ENCODE data around the gene LSAMP.

Gene LSAMP

DNA sequence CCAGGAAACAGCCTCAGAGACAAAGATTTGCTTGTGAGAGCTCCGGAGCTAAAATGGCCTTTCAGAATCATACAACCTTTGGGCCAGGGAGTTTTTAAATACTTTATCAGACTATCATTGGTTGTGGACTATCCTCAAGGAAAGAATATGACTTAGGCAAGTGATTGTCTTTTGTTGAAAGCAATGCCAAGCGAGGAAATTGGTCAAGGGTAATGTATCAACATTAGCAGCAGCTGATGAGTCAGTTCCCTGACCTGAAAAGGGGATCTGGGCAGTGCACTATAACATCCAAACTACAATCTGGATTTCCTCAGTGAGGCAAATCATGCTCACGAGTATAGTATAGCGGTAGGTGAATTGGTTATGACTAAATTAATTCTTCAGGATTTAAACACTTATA is 303.6 kb downstream of the LSAMP start:
- no peaks in the 10 kb centered on the region for H3K27me3 ChIP-seq (ENCODE audit: control insufficient read depth, insufficient read depth, low read length)
- H3K36me3 ChIP-seq (ENCODE audit: control insufficient read depth, insufficient read depth, low read length), result no peaks in the 10 kb centered on the region
- no peak overlapping the region for H3K4me3 ChIP-seq (ENCODE audit: low read length)
- no peak overlapping the region for H3K9ac ChIP-seq (ENCODE audit: low read length)
- H3K9me3 ChIP-seq (ENCODE audit: control insufficient read depth, low read length), result no peaks in the 10 kb centered on the region
- H3K4me1 ChIP-seq (ENCODE audit: control insufficient read depth, insufficient read depth, low read length), result no peaks in the 10 kb centered on the region

DNA sequence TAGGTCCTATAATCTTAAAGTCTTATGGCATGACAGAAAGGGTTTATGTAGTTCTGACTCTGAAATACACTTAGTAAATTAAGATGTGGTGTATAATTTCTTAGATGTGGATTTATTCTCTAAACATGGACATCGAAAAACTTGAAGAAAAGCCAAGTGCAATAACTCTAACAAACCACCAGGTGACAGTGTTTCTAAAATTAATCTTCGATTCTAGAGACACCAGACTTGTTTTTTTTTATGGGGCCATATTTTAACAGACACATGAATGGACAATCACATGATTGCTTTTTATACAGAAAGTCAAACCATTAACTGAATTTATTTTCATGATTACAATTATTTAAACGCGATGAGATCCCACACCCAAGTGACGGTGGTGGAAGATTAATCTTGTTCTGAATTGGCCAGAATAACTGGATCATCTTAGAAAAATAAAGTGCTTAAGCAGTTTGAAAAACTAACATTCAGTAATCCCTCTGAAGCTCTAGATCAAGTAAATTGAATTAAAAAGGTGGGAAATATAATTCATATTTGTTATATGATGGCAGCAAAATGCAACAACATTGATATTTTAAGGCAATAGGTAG is 305.1 kb downstream of the LSAMP start:
- Histone ChIP-seq H3K9me3 (ENCODE audit: control insufficient read depth, low read length) (no peaks in the 10 kb centered on the region), H3K27me3 (ENCODE audit: control insufficient read depth, insufficient read depth, low read length) (no peaks in the 10 kb centered on the region), H3K4me3 (ENCODE audit: low read length) (no peak overlapping the region), H3K36me3 (ENCODE audit: control insufficient read depth, insufficient read depth, low read length) (no peaks in the 10 kb centered on the region), H3K9ac (ENCODE audit: low read length) (no peak overlapping the region), H3K4me1 (ENCODE audit: control insufficient read depth, insufficient read depth, low read length) (no peaks in the 10 kb centered on the region)

DNA sequence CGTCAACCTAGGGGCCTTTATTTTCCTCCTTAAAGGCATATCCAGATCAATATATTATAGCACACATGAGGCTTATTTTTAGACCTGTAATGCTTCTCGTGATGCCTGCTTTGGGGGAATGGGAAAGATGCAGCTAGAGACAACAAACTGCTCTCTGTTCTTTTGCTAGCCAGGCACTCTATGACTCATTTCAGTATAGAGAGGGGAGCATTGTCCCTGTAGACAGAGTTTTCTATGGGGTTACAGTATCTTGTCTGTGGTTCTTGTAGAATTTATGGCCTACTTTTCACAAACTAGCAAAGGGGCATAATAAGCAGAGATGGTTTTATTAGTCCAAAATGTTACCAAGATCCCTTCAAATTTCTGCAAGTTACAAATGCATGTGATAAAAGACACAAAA is 305.6 kb downstream of the LSAMP start:
- no peaks in the 10 kb centered on the region for H3K27me3 ChIP-seq (ENCODE audit: control insufficient read depth, insufficient read depth, low read length)
- H3K9me3 ChIP-seq (ENCODE audit: control insufficient read depth, low read length), result no peaks in the 10 kb centered on the region
- no peak overlapping the region for H3K9ac ChIP-seq (ENCODE audit: low read length)
- no peak overlapping the region for H3K4me3 ChIP-seq (ENCODE audit: low read length)
- H3K4me1 ChIP-seq (ENCODE audit: control insufficient read depth, insufficient read depth, low read length), result no peaks in the 10 kb centered on the region
- no peaks in the 10 kb centered on the region for H3K36me3 ChIP-seq (ENCODE audit: control insufficient read depth, insufficient read depth, low read length)

DNA sequence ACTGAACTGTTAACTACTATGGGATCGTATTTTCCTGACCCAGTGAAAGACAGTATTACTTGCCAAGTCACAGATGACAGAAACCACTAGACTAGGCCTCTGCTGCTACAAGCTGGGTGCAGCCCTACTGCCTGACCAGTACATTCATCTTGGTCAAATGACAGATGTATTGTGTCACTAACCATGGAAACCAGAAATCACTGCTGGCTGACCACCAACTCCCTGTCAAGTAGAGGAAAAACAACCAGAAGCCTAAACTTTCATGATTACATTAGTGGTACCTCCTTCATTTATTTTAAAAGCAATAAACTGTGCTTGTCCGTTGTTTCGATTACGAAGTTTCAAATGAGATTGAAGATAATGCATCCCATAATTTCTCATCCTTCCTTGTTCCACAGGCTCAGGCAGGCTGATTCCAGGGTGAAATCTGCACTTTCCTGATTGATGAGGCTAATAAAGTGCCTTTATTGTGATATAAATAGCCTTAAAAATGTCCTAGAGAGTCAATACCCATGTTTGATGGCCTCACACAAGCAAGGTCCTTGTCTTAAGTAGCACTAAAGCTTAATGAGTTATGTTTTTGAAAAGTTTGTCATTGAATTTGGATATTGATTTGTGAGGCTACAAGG is 309.7 kb downstream of the LSAMP start:
- no peak overlapping the region for H3K4me3 ChIP-seq (ENCODE audit: low read length)

DNA sequence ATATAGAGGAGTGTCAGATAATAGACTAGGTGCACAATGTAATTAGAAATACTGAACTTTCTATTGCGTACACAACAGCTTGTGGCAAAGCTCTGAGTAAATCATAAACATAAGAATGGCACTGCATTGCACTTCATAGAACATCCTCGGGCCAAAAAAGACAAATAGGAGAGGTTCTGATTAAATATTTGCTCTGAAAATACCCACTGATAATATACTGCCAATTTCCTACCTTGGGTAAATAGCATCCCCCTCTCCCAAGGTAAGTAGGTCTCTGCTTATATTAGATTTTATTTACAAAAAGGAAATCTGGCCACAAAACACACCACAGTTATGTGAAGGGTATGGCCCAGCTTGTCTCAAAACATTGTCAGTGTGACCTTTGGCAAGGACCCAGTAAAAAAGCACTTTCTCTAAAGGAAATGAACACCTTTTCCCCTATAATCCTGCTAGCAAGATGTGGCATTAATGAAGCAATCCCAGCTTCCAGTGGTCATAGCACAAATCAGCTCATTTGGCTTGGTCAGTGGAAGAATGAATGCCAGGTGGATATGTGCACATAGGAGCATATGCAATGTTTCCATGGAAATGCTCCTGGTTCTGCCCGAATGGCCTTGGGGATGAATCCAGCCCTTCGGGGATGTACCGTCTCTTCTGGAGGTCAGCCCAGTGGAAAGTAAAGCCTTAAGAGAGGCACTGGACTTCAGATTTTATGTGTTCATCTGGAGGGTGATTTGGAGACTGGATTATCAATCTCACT is 315.9 kb downstream of the LSAMP start:
- H3K27me3 ChIP-seq (ENCODE audit: control insufficient read depth, insufficient read depth, low read length), result no peaks in the 10 kb centered on the region
- H3K9ac ChIP-seq (ENCODE audit: low read length), result no peak overlapping the region
- H3K4me3 ChIP-seq (ENCODE audit: low read length), result no peak overlapping the region
- no peaks in the 10 kb centered on the region for H3K9me3 ChIP-seq (ENCODE audit: control insufficient read depth, low read length)
- no peaks in the 10 kb centered on the region for H3K36me3 ChIP-seq (ENCODE audit: control insufficient read depth, insufficient read depth, low read length)
- no peaks in the 10 kb centered on the region for H3K4me1 ChIP-seq (ENCODE audit: control insufficient read depth, insufficient read depth, low read length)

More for the DNA sequence above, 309.7 kb downstream of the LSAMP start:
- Histone ChIP-seq H3K9me3 (ENCODE audit: control insufficient read depth, low read length) (no peaks in the 10 kb centered on the region), H3K27me3 (ENCODE audit: control insufficient read depth, insufficient read depth, low read length) (no peaks in the 10 kb centered on the region), H3K36me3 (ENCODE audit: control insufficient read depth, insufficient read depth, low read length) (no peaks in the 10 kb centered on the region), H3K9ac (ENCODE audit: low read length) (no peak overlapping the region), H3K4me1 (ENCODE audit: control insufficient read depth, insufficient read depth, low read length) (no peaks in the 10 kb centered on the region)

GRCh38 chr3:116127464-116127863 is 317.8 kb downstream of the LSAMP start:
- H3K36me3 ChIP-seq (ENCODE audit: control insufficient read depth, insufficient read depth, low read length), result no peaks in the 10 kb centered on the region
- H3K9me3 ChIP-seq (ENCODE audit: control insufficient read depth, low read length), result no peaks in the 10 kb centered on the region
- no peak overlapping the region for H3K9ac ChIP-seq (ENCODE audit: low read length)
- H3K27me3 ChIP-seq (ENCODE audit: control insufficient read depth, insufficient read depth, low read length), result no peaks in the 10 kb centered on the region
- no peaks in the 10 kb centered on the region for H3K4me1 ChIP-seq (ENCODE audit: control insufficient read depth, insufficient read depth, low read length)
- H3K4me3 ChIP-seq (ENCODE audit: low read length), result no peak overlapping the region

- Histone ChIP-seq H3K9ac (ENCODE audit: low read length) (no peak overlapping the region), H3K9me3 (ENCODE audit: control insufficient read depth, low read length) (no peaks in the 10 kb centered on the region), H3K4me1 (ENCODE audit: control insufficient read depth, insufficient read depth, low read length) (no peaks in the 10 kb centered on the region), H3K27me3 (ENCODE audit: control insufficient read depth, insufficient read depth, low read length) (no peaks in the 10 kb centered on the region), H3K36me3 (ENCODE audit: control insufficient read depth, insufficient read depth, low read length) (no peaks in the 10 kb centered on the region), H3K4me3 (ENCODE audit: low read length) (no peak overlapping the region)
These were observed 321.1 kb downstream of the LSAMP start for GRCh38 chr3:116124166-116124565.

DNA sequence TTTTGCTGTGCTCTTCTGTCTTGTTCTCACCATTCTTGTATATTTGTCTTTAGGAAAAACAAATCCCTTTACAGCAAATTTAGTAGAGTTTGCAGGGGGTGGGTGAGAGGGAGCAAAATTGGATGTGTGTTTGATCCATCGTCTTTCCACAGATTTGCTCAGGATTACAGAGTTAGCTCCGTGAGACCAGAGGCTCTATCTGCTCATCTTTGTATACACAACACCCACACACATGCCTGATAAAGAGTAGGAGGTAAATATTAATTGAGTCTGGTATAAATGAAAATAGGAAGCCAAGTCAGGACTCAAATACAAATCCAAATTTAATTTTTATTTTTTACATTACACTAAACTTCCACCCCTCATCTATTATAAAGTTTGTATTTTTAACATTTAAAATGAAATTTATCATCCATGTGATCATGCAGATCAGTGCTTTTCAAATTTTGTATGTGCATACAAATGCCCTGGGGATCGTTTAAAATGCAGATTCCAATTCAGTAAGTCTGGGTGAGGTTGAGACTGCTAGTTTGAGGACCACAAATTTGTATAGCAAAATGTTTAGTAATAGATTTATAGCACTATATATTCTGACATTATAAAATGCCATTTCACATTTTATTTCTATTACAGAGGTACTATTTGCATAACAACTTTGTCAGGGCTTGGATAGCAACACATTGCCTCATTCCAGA is 326.7 kb downstream of the LSAMP start:
- Histone ChIP-seq H3K4me3 (ENCODE audit: low read length) (no peak overlapping the region), H3K36me3 (ENCODE audit: control insufficient read depth, insufficient read depth, low read length) (no peaks in the 10 kb centered on the region), H3K27me3 (ENCODE audit: control insufficient read depth, insufficient read depth, low read length) (no peaks in the 10 kb centered on the region), H3K9me3 (ENCODE audit: control insufficient read depth, low read length) (no peaks in the 10 kb centered on the region), H3K4me1 (ENCODE audit: control insufficient read depth, insufficient read depth, low read length) (no peaks in the 10 kb centered on the region), H3K9ac (ENCODE audit: low read length) (no peak overlapping the region)

DNA sequence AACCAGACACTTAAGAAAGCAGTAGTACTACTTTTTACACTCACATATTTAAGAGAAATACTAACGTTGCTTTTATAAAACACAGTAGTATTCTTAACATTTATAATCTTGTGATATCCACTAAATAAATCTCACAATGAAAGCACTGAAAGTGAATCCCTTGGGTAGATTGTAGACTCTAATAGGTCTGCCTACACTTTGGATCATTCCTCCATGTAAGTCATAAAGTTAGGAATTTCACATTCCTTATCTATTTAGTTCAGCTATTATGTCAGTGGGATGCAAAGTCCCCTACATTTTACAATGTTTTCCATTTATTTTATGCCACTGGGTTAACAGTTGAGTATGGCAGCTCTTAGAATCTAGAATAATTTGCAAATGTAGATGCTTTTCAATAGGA is 330.7 kb downstream of the LSAMP start:
- Histone ChIP-seq H3K36me3 (ENCODE audit: control insufficient read depth, insufficient read depth, low read length) (no peaks in the 10 kb centered on the region), H3K4me1 (ENCODE audit: control insufficient read depth, insufficient read depth, low read length) (no peaks in the 10 kb centered on the region), H3K9me3 (ENCODE audit: control insufficient read depth, low read length) (no peaks in the 10 kb centered on the region), H3K9ac (ENCODE audit: low read length) (no peak overlapping the region), H3K4me3 (ENCODE audit: low read length) (no peak overlapping the region), H3K27me3 (ENCODE audit: control insufficient read depth, insufficient read depth, low read length) (no peaks in the 10 kb centered on the region)

DNA sequence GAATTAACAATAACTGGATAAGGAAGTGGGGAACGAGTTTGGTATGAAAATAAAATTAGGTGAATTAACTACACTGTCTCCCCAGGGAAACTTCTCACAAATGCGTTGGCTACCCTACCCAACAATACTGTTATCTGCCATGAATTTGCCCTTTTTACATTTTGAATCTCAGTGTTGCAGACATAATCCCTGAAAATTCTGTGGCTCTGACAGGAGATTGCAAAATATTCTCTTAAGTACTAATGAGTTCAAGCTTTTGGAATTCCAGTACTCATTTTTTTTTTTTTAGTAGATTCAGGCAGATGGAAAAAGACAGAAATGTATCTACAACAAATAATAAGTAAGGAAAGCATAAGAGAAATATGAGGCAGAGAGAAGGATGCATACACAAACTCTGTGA is 332.6 kb downstream of the LSAMP start:
- no peak overlapping the region for H3K4me3 ChIP-seq (ENCODE audit: low read length)
- no peak overlapping the region for H3K9ac ChIP-seq (ENCODE audit: low read length)
- no peaks in the 10 kb centered on the region for H3K36me3 ChIP-seq (ENCODE audit: control insufficient read depth, insufficient read depth, low read length)

DNA sequence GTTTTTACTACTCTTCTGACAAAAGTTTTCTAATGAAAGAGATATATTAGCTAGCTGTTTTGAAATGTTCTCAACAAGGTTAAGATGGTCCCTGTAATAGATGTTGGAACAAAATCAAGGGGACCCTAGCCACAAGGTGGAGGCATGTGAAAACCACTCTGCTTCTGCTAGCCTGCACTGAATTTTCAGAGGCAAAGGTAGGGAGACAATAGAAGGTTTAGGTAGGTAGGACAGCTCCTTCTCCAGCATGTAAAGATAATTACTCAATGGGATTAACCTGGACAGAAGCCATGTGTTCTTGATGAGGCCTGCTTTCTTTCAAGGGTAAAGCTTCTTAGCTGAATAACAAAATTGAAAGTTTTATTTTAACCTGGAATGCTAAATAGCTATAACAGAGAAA is 333.5 kb downstream of the LSAMP start:
- H3K9me3 ChIP-seq (ENCODE audit: control insufficient read depth, low read length), result no peaks in the 10 kb centered on the region
- no peak overlapping the region for H3K4me3 ChIP-seq (ENCODE audit: low read length)
- no peak overlapping the region for H3K9ac ChIP-seq (ENCODE audit: low read length)

More for the DNA sequence above, 332.6 kb downstream of the LSAMP start:
- Histone ChIP-seq H3K27me3 (ENCODE audit: control insufficient read depth, insufficient read depth, low read length) (no peaks in the 10 kb centered on the region), H3K9me3 (ENCODE audit: control insufficient read depth, low read length) (no peaks in the 10 kb centered on the region), H3K4me1 (ENCODE audit: control insufficient read depth, insufficient read depth, low read length) (no peaks in the 10 kb centered on the region)

More for the DNA sequence above, 333.5 kb downstream of the LSAMP start:
- H3K36me3 ChIP-seq (ENCODE audit: control insufficient read depth, insufficient read depth, low read length), result no peaks in the 10 kb centered on the region
- H3K4me1 ChIP-seq (ENCODE audit: control insufficient read depth, insufficient read depth, low read length), result no peaks in the 10 kb centered on the region
- no peaks in the 10 kb centered on the region for H3K27me3 ChIP-seq (ENCODE audit: control insufficient read depth, insufficient read depth, low read length)
